Cardiac muscle cell (in vitro differentiated cells and primary cell): ENCODE measurements around the gene PPIL3. TPM values are rescaled to one million over a fixed set of nuclear protein-coding genes. Genes with fewer than 3 reads are reported as not detected.

Source experiments
- DNase-seq, 2 donors: peaks; one replicate each; pipeline versions ENCODE4 v3.0.0 to v3.0.0-alpha.2; 2010 to 2017; ENCODE audit warnings: low read depth in 1 of 2, low spot score in 1 of 2
- H3K27ac ChIP-seq: fragments of 200-600 bp; sonication (generic); 2 replicates; pipeline ENCODE4 v1.5.1; 2016
- H3K27me3 ChIP-seq: fragments of 200-600 bp; sonication (generic); 2 replicates; pipeline ENCODE4 v1.6.0; 2016; ENCODE audit warnings: control low read depth
- H3K36me3 ChIP-seq: fragments of 200-600 bp; sonication (generic); 2 replicates; pipeline ENCODE4 v1.5.1; 2016; ENCODE audit warnings: control low read depth
- H3K4me1 ChIP-seq: fragments of 200-600 bp; sonication (generic); 2 replicates; pipeline ENCODE4 v1.8.1; 2017; ENCODE audit warnings: low read depth, mild to moderate bottlenecking, mixed run types
- H3K4me3 ChIP-seq: fragments of 200-600 bp; sonication (generic); 2 replicates; pipeline ENCODE4 v1.5.1; 2016; ENCODE audit warnings: mild to moderate bottlenecking
- H3K9me3 ChIP-seq: fragments of 200-600 bp; sonication (generic); 2 replicates; pipeline ENCODE4 v1.5.1; 2017; ENCODE audit warnings: low read depth, mild to moderate bottlenecking, control low read depth
- CTCF ChIP-seq: IDR thresholded peaks from 2 replicates; pipeline ENCODE4 v1.5.1; 2012; ENCODE audit warnings: low read depth, mild to moderate bottlenecking, low read length
- polyA plus RNA-seq: library from polyadenylated mRNA; unstranded; fragments of >200 nt; fragmentation: Nextera tagmentation; extraction: Ambion mirVana; gene quantifications from 2 replicates; pipeline ENCODE4 v1.2.1, GENCODE V29; 2016
- total RNA-seq: library from RNA; depleted of rRNA; stranded (reverse); fragments of >200 nt; gene quantifications from 2 replicates; pipeline ENCODE4 v1.2.3, GENCODE V29; 2016

Gene PPIL3
- total and polyA plus RNA-seq, 2 experiments from 2014 or later = 68.8 to 82.6 TPM

DNA sequence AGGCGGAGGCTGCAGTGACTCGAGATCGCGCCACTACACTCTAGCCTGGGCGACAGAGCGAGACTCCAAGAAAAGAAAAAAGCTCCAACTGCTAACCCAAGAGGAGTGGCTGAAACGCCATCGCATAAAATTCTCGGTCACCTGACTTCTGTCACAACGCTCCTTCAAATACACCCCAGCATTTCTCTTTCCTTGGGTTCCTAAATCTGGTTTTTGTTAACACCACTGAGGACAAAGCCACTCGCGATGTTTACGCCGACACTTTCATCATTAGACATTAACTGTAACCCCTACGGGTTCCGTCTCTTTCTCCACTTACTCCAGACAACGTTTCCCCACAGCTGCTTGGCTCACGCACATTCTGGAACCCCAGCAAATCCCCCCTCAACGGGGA, 25.1 kb downstream of the PPIL3 start:
- H3K36me3 ChIP-seq = peaks cover 25% of the 10 kb centered on the region
- peak in 1 of 2 donors; percentile 31 for DNase-seq
- no peaks in the 10 kb centered on the region for H3K27me3 ChIP-seq
- H3K27ac ChIP-seq = peak overlapping the region; percentile 99
- no peaks in the 10 kb centered on the region for H3K9me3 ChIP-seq
- no peak for TF ChIP-seq CTCF
- H3K4me3 ChIP-seq = peak overlapping the region; percentile 65
- peaks cover 31% of the 10 kb centered on the region for H3K4me1 ChIP-seq

DNA sequence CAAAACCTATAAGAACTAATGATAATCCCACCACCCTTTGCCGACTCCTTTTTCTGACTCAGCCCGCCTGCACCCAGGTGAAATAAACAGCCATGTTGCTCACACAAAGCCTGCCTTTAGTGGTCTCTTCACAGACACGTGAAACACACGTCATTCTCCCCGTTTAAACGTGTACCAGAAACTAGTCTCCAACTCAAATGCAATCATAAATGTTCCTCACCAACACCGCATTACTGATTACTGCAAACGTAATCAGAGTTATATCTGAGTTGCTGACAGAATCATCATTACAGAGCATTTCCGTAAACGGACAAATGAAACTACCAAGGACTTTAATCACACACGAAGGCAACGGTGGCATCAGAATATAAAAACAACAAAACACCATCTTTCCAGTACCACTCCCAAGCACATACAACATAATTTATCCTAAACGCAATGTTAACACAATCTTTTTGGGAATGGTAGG, 26.3 kb downstream of the PPIL3 start:
- peak; percentile 52 to 67 for DNase-seq
- no peaks in the 10 kb centered on the region for H3K27me3 ChIP-seq
- peak overlapping the region; percentile 99 for H3K27ac ChIP-seq
- H3K36me3 ChIP-seq = peaks cover 35% of the 10 kb centered on the region
- H3K4me1 ChIP-seq = peaks cover 31% of the 10 kb centered on the region
- no peak for TF ChIP-seq CTCF
- H3K9me3 ChIP-seq = no peaks in the 10 kb centered on the region
- peak overlapping the region; percentile 65 for H3K4me3 ChIP-seq

DNA sequence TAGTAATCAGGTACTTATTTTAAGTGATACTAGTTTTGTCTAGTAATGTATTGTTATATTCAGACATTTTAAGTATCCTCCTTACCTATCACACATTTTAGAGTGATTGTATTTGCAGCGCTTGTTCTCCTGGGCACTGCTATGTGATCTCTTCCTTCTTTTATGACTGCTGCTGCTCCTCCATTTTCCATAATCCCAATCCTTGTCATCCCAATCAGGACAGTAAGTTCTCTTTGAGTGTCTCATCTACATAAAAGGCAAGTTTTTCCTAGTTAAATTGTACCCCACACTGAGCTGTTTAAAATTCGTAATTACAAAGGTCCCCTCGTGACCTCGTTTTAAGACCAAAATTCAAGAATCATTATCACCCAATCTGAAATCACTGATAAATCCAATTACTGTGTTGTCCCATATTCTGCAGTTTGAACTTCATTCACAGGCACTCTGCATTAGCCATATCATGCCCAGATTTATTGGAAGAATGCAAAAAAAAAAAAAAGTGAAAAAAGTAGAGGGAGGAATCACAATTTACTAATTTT, 27.2 kb downstream of the PPIL3 start:
- no peak for DNase-seq
- Histone ChIP-seq H3K27me3 (no peaks in the 10 kb centered on the region), H3K9me3 (no peaks in the 10 kb centered on the region), H3K36me3 (peaks cover 44% of the 10 kb centered on the region), H3K4me1 (peaks cover 31% of the 10 kb centered on the region), H3K4me3 (peak overlapping the region; percentile 65), H3K27ac (no peak overlapping the region)
- TF ChIP-seq CTCF = no peak

GRCh38 chr2:200860092-200860795, 28.6 kb downstream of the PPIL3 start:
- Histone ChIP-seq H3K27me3 (no peaks in the 10 kb centered on the region), H3K27ac (peak overlapping the region; percentile 12), H3K4me3 (peak overlapping the region; percentile 3), H3K36me3 (peaks cover 59% of the 10 kb centered on the region), H3K9me3 (no peaks in the 10 kb centered on the region), H3K4me1 (peaks cover 29% of the 10 kb centered on the region)
- peak in 1 of 2 donors; percentile 36 for DNase-seq
- no peak for TF ChIP-seq CTCF

GRCh38 chr2:200856806-200857205, 32.1 kb downstream of the PPIL3 start:
- no peak for TF ChIP-seq CTCF
- peaks cover 90% of the 10 kb centered on the region for H3K36me3 ChIP-seq

More at GRCh38 chr2:200856806-200857205, 32.1 kb downstream of the PPIL3 start:
- Histone ChIP-seq H3K9me3 (no peaks in the 10 kb centered on the region), H3K4me1 (peaks cover 22% of the 10 kb centered on the region), H3K27me3 (no peaks in the 10 kb centered on the region), H3K27ac (no peak overlapping the region), H3K4me3 (no peak overlapping the region)
- no peak for DNase-seq
